Mucosa of descending colon (tissue), 3 donors: ENCODE results near the gene OBSCN. TPM values are rescaled to one million over a fixed set of nuclear protein-coding genes. Genes with fewer than 3 reads are reported as not detected.

ENCODE experiments used
- ATAC-seq: fragments of 200-7000 bp; cut with Tn5 transposase; one replicate; pipeline ENCODE4 v1.9.1; 2020; ENCODE audit warnings: mild to moderate bottlenecking, moderate library complexity
- DNase-seq, 3 donors: peaks; one replicate each; pipeline ENCODE4 v3.0.0-alpha.2; 2020
- H3K36me3 ChIP-seq: fragments of 200-600 bp; one replicate; pipeline ENCODE4 v1.8.0; 2021; ENCODE audit warnings: low read depth, mild to moderate bottlenecking
- H3K4me1 ChIP-seq: fragments of 200-600 bp; one replicate; pipeline ENCODE4 v1.8.0; 2021; ENCODE audit warnings: low read depth, mild to moderate bottlenecking
- H3K4me3 ChIP-seq: fragments of 200-600 bp; one replicate; pipeline ENCODE4 v1.8.0; 2021; ENCODE audit warnings: mild to moderate bottlenecking
- H3K9me3 ChIP-seq: fragments of 200-600 bp; one replicate; pipeline ENCODE4 v1.8.0; 2021; ENCODE audit warnings: mild to moderate bottlenecking
- intact Hi-C, 2 donors: fragments of 100-400 bp; cut with DNase I in 1 of 2; cut with micrococcal nuclease in 1 of 2; formaldehyde crosslinking; loops; one replicate each; pipeline versions ENCODE4 v1.11.0 to v1.11.1; 2022; cut with DNase I, micrococcal nuclease
- total RNA-seq, 3 donors: library from RNA; stranded (reverse); fragmentation: NEBNext Ultra II Directional in 2 of 3; extraction: Animal tissue kit (Norgen Biotek cat#: 25700) in 2 of 3; gene quantifications; one replicate each; pipeline versions ENCODE4 v1.2.1 to v1.2.4, GENCODE V29; 2021 to 2023
- TF ChIP-seq, protein P1 (sequence below): fragments of 200-600 bp; IDR thresholded peaks from one replicate; pipeline ENCODE4 v1.8.0; 2022; ENCODE audit warnings: antibody characterized with exemption, mild to moderate bottlenecking
- donor health status: DM: no; HTN: no; CAD: no; lungs with moderate emphysema.
- donor health status: DM: no; HTN: no; CAD: no.
- donor health status: DM: no; HTN: yes; CAD: no.

Gene OBSCN
- total RNA-seq, 3 donors from 2014 or later = 4.2 to 30.9 (median 7.5) TPM

DNA sequence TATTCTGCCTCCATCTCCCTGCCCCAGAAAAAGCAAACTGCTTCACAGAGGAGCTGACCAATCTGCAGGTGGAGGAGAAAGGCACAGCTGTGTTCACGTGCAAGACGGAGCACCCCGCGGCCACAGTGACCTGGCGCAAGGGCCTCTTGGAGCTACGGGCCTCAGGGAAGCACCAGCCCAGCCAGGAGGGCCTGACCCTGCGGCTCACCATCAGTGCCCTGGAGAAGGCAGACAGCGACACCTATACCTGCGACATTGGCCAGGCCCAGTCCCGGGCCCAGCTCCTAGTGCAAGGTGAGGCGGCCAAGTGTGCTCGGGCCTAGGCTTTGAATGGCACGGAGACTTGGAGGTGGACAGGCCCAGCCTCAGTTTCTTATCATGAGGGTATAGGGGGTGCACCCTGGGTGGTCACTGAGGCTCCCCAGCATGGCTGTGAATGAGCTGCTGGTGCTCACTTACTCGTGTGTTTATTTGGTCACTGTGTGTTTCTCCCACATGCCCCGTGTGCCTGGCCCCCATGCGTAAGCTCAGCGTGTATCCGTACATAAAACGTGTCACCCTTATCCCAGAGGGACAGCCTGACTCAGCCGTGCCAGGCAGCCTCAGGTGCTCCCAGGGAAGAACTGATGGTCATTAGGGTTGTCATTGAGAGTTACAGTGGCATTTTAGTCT lies 75.8 kb downstream of the OBSCN start:
- intact Hi-C loops = no loop called here
- DNase-seq = peak in 1 of 3 donors; percentile 8
- H3K4me3 ChIP-seq = no peak overlapping the region
- ATAC-seq = no peak
- H3K9me3 ChIP-seq = no peaks in the 10 kb centered on the region
- H3K36me3 ChIP-seq = no peaks in the 10 kb centered on the region
- no peaks in the 10 kb centered on the region for H3K4me1 ChIP-seq
- TF ChIP-seq, protein P1, sequence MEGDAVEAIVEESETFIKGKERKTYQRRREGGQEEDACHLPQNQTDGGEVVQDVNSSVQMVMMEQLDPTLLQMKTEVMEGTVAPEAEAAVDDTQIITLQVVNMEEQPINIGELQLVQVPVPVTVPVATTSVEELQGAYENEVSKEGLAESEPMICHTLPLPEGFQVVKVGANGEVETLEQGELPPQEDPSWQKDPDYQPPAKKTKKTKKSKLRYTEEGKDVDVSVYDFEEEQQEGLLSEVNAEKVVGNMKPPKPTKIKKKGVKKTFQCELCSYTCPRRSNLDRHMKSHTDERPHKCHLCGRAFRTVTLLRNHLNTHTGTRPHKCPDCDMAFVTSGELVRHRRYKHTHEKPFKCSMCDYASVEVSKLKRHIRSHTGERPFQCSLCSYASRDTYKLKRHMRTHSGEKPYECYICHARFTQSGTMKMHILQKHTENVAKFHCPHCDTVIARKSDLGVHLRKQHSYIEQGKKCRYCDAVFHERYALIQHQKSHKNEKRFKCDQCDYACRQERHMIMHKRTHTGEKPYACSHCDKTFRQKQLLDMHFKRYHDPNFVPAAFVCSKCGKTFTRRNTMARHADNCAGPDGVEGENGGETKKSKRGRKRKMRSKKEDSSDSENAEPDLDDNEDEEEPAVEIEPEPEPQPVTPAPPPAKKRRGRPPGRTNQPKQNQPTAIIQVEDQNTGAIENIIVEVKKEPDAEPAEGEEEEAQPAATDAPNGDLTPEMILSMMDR = no peak

DNA sequence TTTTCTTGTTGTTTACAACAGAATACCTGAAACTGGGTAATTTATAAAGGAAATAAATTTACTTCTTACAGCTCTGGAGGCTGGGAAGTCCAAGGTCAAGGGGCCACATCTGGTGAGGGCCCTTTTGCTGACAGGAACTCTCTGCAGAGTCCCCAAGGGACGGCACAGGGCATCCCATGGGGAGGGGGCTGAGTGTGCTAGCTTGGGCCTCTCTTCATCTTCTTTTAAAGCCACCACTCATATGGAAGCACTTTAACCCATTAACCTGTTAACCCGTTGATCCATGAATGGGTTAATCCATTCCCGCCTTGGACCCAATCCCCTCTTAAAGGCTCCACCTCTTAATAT lies 76.3 kb downstream of the OBSCN start:
- DNase-seq = no peak
- intact Hi-C loops = no loop called here
- TF ChIP-seq, protein P1 = no peak
- Histone ChIP-seq H3K4me1 (no peaks in the 10 kb centered on the region), H3K9me3 (no peaks in the 10 kb centered on the region), H3K4me3 (no peak overlapping the region), H3K36me3 (no peaks in the 10 kb centered on the region)
- no peak for ATAC-seq

DNA sequence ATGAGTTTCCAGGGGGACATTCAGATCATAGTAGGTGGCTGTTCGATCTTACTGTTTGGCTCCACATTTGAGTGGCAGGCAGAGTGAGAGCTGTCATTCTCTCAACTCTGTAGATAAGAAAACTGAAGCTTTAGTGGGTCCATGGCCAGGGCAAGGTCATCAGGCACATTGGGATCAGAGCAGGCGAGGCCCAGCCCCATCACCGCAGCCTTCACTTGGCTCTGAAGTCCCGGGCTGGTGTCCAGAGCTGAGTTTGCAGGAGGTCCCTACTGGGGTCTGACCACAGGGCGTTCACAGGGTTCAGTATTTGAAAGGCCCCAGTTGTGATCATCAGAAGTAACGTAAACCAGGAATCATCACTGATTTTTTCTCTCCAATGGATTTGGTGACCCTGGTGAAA lies 76.7 kb downstream of the OBSCN start:
- DNase-seq = no peak

DNA sequence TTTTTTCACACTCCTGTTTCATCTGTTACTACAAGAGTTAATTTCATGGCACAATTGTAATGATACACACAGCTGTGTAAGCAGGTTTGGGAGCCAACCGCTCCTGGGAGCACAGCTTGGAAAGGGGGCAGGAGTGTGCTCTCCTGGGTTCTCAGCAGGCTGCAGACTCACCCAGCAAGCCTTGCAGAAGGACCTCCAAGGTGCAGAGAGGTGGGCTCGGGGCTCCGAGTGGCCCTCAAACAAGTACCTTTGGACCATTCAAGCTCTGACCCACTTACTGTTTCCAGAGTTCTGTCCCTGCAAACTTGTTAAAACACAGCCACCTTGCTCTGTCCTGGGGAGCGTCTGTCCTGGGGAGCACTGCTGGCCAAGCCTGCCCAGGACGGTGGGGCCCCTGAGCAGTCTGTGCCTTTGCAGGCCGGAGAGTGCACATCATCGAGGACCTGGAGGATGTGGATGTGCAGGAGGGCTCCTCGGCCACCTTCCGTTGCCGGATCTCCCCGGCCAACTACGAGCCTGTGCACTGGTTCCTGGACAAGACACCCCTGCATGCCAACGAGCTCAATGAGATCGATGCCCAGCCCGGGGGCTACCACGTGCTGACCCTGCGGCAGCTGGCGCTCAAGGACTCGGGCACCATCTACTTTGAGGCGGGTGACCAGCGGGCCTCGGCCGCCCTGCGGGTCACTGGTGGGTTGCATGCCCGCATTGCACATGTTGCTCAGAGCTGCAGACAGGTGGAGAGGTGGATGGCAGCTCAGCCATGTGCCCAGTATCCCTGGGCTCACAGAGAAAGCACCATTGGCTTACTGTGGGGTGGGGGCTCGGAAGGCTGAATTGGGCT lies 78.0 kb downstream of the OBSCN start:
- peak in 1 of 3 donors; percentile 8 for DNase-seq
- H3K4me1 ChIP-seq = no peaks in the 10 kb centered on the region
- ATAC-seq = no peak
- H3K36me3 ChIP-seq = no peaks in the 10 kb centered on the region
- H3K9me3 ChIP-seq = no peaks in the 10 kb centered on the region
- H3K4me3 ChIP-seq = no peak overlapping the region
- intact Hi-C loops = no loop called here
- TF ChIP-seq, protein P1 = no peak

More for the DNA sequence above, 76.7 kb downstream of the OBSCN start:
- Histone ChIP-seq H3K4me1 (no peaks in the 10 kb centered on the region), H3K4me3 (no peak overlapping the region), H3K36me3 (no peaks in the 10 kb centered on the region), H3K9me3 (no peaks in the 10 kb centered on the region)
- TF ChIP-seq, protein P1 = no peak
- ATAC-seq = no peak
- intact Hi-C loops = no loop called here

DNA sequence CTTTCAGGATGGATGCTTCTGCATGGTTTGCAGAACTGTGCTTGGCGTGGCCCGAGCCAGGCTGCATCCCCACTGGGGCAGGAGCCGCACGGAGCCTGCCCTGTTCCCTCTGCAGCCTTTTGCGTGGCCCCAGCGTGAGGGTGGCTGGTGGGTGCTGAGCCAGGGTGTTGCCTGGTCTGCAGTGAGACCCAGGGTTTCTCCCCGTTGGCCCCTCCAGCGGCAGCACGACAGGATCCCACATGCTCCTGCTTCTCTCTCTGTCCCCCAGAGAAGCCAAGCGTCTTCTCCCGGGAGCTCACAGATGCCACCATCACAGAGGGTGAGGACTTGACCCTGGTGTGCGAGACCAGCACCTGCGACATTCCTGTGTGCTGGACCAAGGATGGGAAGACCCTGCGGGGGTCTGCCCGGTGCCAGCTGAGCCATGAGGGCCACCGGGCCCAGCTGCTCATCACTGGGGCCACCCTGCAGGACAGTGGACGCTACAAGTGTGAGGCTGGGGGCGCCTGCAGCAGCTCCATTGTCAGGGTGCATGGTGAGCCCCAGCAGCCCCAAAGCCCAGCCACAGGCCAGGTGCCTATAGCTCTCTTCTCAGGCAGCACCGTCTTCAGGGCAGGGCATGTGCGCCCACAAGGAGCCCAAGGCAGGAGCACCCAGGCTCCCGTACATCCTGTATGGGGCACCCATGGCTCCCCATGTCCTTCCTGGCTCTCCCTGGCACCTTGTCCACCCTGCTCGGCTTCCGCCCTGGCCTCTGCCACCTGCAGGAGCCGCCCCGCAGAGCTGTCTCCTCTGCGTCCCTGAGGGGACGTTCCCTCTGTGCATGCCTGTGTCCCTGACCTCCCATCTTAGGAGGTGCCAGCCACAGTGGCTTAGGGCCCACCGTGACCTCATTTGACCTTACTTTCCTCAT lies 78.9 kb downstream of the OBSCN start:
- no peaks in the 10 kb centered on the region for H3K36me3 ChIP-seq
- TF ChIP-seq, protein P1 = no peak
- H3K4me1 ChIP-seq = no peaks in the 10 kb centered on the region
- DNase-seq (peak in 2 of 3 donors; percentile 4 to 39), ATAC-seq (no peak)
- H3K4me3 ChIP-seq = no peak overlapping the region
- no peaks in the 10 kb centered on the region for H3K9me3 ChIP-seq
- intact Hi-C loops = no loop called here
